ENCODE measurements around the gene SLC23A3. TPM values are rescaled to one million over a fixed set of nuclear protein-coding genes. Genes with fewer than 3 reads are reported as not detected.

Gene SLC23A3
- total and polyA plus RNA-seq, 9 of the 15 experiments (the other 6 are each of a cell fraction or from before 2014, with no cell fraction given) = 0.06 to 0.64 (median 0.16) TPM

DNA sequence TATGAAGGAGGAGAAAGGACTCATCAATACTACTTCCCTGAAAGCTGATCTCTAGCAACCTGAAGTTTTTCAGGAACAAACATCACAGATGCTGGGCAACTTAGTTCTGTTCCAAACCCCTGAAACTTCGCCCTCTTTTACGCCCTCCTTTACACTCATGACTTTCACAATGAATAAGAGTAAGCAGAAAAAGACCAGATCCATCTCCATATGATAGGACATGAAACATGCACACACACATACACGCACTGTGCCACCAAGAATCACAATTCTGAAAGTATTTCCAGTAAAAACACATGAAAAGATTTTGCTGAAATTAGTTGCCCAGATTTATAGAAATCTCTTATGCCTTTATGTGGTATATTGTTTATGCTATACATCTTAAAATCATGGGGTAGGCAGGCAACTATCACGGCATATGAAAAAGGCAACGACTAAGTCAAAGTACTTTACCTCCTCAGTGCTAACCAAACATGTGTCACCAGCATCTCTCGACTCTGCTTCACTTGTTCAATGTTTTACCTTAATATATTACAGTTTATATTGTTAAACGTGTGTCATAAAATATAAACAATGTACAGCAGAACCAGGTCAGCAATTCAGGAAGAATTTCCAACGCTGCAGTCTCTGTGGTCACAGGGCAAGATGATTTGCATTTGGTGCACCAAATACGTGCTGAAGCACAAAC lies 57.0 kb downstream of the SLC23A3 start (continued):
- TF ChIP-seq KHSRP (IDR thresholded peaks at IDR 0.05) (no peak), ADNP (tag; IDR thresholded peaks at IDR 0.05) (no peak), ZNF146 (CRISPR knock-in tag; IDR thresholded peaks at IDR 0.05; ENCODE audit: unreplicated experiment) (no peak), PTTG1 (tag; IDR thresholded peaks at IDR 0.05; ENCODE audit: low read depth) (no peak), PHB (CRISPR knock-in tag; IDR thresholded peaks at IDR 0.05) (no peak), HDAC3 (IDR thresholded peaks at IDR 0.05; ENCODE audit: borderline replicate concordance, partially characterized antibody) (no peak), GABPA (tag; conservative IDR thresholded peaks at IDR 0.05; ENCODE audit: low read depth) (no peak), IRF2 (CRISPR knock-in tag; IDR thresholded peaks at IDR 0.05) (no peak), SRSF7 (optimal IDR thresholded peaks at IDR 0.05; ENCODE audit: low read depth, low read length) (no peak)

GRCh38 chr2:219112062-219112406 lies 57.8 kb downstream of the SLC23A3 start:
- H3K9me1 ChIP-seq (ENCODE audit: control insufficient read depth, insufficient read depth, low read length) = no peaks in the 10 kb centered on the region
- ATAC-seq (no peak), FAIRE-seq (no peak), DNase-seq (ENCODE audit: extremely low read depth in 1 of 4, low spot score in 3 of 4) (no peak)
- no peaks in the 10 kb centered on the region for H3K79me2 ChIP-seq (ENCODE audit: control insufficient read depth, insufficient read depth, low read length)
- H3K4me3 ChIP-seq = no peak overlapping the region
- CTCF ChIA-PET (ENCODE audit: low intra/inter-chr PET ratio) = no interaction called here
- H3K27ac ChIP-seq (ENCODE audit: extremely low read depth, low read depth, low read length) = no peak overlapping the region
- H3K27me3 ChIP-seq (ENCODE audit: control insufficient read depth in 2 of 2, insufficient read depth in 2 of 2, low read length in 2 of 2) = no peaks in the 10 kb centered on the region
- no peaks in the 10 kb centered on the region for H3K4me1 ChIP-seq (replicated peaks in 1 of 2; ENCODE audit: control insufficient read depth in 2 of 2, insufficient read depth in 2 of 2, low read length in 2 of 2)
- H3K4me2 ChIP-seq (ENCODE audit: insufficient read depth, low read length) = no peak overlapping the region
- no TSS peak for BruUV-seq (replicated peaks)
- TF ChIP-seq ZNF197 (CRISPR knock-in tag; IDR thresholded peaks at IDR 0.05; ENCODE audit: low read depth) (no peak), TCF15 (CRISPR knock-in tag; IDR thresholded peaks at IDR 0.05) (no peak), TCF7 (IDR thresholded peaks at IDR 0.05; ENCODE audit: borderline replicate concordance) (no peak), ILF3 (IDR thresholded peaks at IDR 0.05; ENCODE audit: borderline replicate concordance) (no peak), CBX3 (IDR thresholded peaks at IDR 0.05; ENCODE audit: borderline replicate concordance in 1 of 2, low read length in 2 of 2) (no peak), ZBTB17 (CRISPR knock-in tag; IDR thresholded peaks at IDR 0.05) (no peak), SAFB (IDR thresholded peaks at IDR 0.05; ENCODE audit: borderline replicate concordance, low read depth, low read length) (no peak), SETDB1 (IDR thresholded peaks at IDR 0.05; ENCODE audit: low read length) (no peak)
- H3K9me3 ChIP-seq (replicated peaks; ENCODE audit: control insufficient read depth, insufficient read depth, low read depth, low read length) = no peaks in the 10 kb centered on the region
- no peaks in the 10 kb centered on the region for H4K20me1 ChIP-seq (replicated peaks; ENCODE audit: control insufficient read depth, insufficient read depth, low read length)
- no peak overlapping the region for H2AFZ ChIP-seq (ENCODE audit: low read depth, low read length)
- in situ Hi-C loops (cut with MboI) = loop anchor here (5.0 to 10.0 kb wide), 2 partner anchors 35 to 257 kb away; partner anchors contain the start of gene WNT6
- 71% methylated on average over 2 of the region's 2 CpGs for WGBS (ENCODE audit: insufficient coverage, low coverage, missing lambda C conversion rate)
- H3K9ac ChIP-seq (ENCODE audit: insufficient read depth in 1 of 2, low read depth in 2 of 2, low read length in 2 of 2) = no peak overlapping the region
- POLR2A ChIA-PET = interaction anchor here (0.6 kb wide), 1 partner anchor 16 kb away, joined by 3 read pairs; no protein-coding TSS in a partner anchor
- no peaks in the 10 kb centered on the region for H3K36me3 ChIP-seq (ENCODE audit: control insufficient read depth, insufficient read depth, low read length)
- intact Hi-C loops (cut with micrococcal nuclease) = no loop called here
